Transverse colon (tissue), 4 donors: ENCODE results near the gene EVPL. TPM values are rescaled to one million over a fixed set of nuclear protein-coding genes. Genes with fewer than 3 reads are reported as not detected.

ENCODE experiments used
- DNase-seq: peaks from one replicate; pipeline ENCODE4 v3.0.0-alpha.2; 2019
- H3K27ac ChIP-seq, 4 donors: fragments of 200-600 bp; sonication (generic); 2 replicates each; pipeline ENCODE4 v1.5.1; 2016 to 2018; ENCODE audit warnings: inconsistent platforms in 4 of 4
- H3K27me3 ChIP-seq: fragments of 200-600 bp; sonication (generic); 2 replicates; pipeline ENCODE4 v1.5.1; 2017; ENCODE audit warnings: inconsistent platforms
- H3K36me3 ChIP-seq, 4 donors: fragments of 200-600 bp; sonication (generic); 2 replicates each; pipeline ENCODE4 v1.5.1; 2017 to 2019; ENCODE audit warnings: inconsistent platforms in 4 of 4
- H3K4me1 ChIP-seq, 4 donors: fragments of 200-600 bp; sonication (generic); 2 replicates each; pipeline ENCODE4 v1.5.1; 2017 to 2020; ENCODE audit warnings: inconsistent platforms in 4 of 4
- H3K4me3 ChIP-seq, 4 donors: fragments of 200-600 bp; sonication (generic); 1 replicate in 1 of 4; 2 replicates in 3 of 4; pipeline versions ENCODE4 v1.5.1 to v1.6.1; 2017 to 2019; ENCODE audit warnings: inconsistent platforms in 4 of 4
- H3K9me3 ChIP-seq, 2 donors: fragments of 200-600 bp; sonication (generic); 2 replicates each; pipeline ENCODE4 v1.5.1; 2017 to 2019; ENCODE audit warnings: inconsistent platforms in 2 of 2
- CTCF ChIP-seq, 5 experiments: fragments of 200-600 bp in 3 of 5; fragments of 450-650 bp in 2 of 5; sonication (generic) in 3 of 5; IDR thresholded peaks; 1 replicate in 2 of 5; 2 replicates in 3 of 5; pipeline ENCODE4 v1.5.1; 2016 to 2017; ENCODE audit warnings: antibody characterized with exemption in 5 of 5, inconsistent platforms in 3 of 5, mild to moderate bottlenecking in 2 of 5, moderate library complexity in 1 of 5
- EP300 ChIP-seq: sonication (generic); formaldehyde crosslinking; IDR thresholded peaks from one replicate; pipeline ENCODE4 v1.6.1; 2017; ENCODE audit warnings: antibody characterized with exemption, low read depth
- POLR2A ChIP-seq: fragments of 450-650 bp; IDR thresholded peaks from one replicate; pipeline ENCODE4 v1.6.1; 2016; ENCODE audit warnings: antibody characterized with exemption, mild to moderate bottlenecking, moderate library complexity
- POLR2AphosphoS5 ChIP-seq, 3 donors: sonication (generic); formaldehyde crosslinking; IDR thresholded peaks; one replicate each; pipeline ENCODE4 v1.6.1; 2016; ENCODE audit warnings: antibody characterized with exemption in 3 of 3
- WGBS, 2 donors: methylation state at CpG; one replicate each; pipeline ENCODE4 v1.1.5; 2018; ENCODE audit warnings: low coverage in 1 of 2; 5-methylcytosine and 5-hydroxymethylcytosine counted together
- in situ Hi-C, 4 donors: fragments of 200-750 bp; cut with MboI; loops; one replicate each; pipeline versions ENCODE4 v1.15.0 to v1.15.1; 2017; ENCODE audit warnings: low sequenced_read_pairs in 3 of 4, low pct_ligation_motif_present in 1 of 4, low pct_unique_long_range_greater_than_20kb in 1 of 4
- intact Hi-C: fragments of 100-400 bp; cut with DNase I; formaldehyde crosslinking; loops from one replicate; pipeline ENCODE4 v1.15.1; 2023; ENCODE audit warnings: low total_unique reads
- total RNA-seq, 4 donors: library from RNA; depleted of rRNA; stranded (reverse); fragments of >200 nt; gene quantifications; one replicate each; pipeline ENCODE4 v1.1.0, GENCODE V29; 2016

Gene EVPL
- total RNA-seq, 4 donors from 2014 or later, result 17.1 to 23.7 (median 20.6) TPM

GRCh38 chr17:76009447-76009846, 17.7 kb downstream of the EVPL start:
- 94 to 100% methylated on average over 9 to 20 of the region's 20 CpGs for WGBS, 2 donors
- DNase-seq, result no peak
- Histone ChIP-seq H3K9me3 (no peaks in the 10 kb centered on the region), H3K36me3 (no peaks in the 10 kb centered on the region), H3K4me3 (no peak overlapping the region), H3K4me1 (peaks cover 0 to 18% (median 4%) of the 10 kb centered on the region in 4 donors), H3K27ac (no peak overlapping the region), H3K27me3 (no peaks in the 10 kb centered on the region)
- intact Hi-C loops (no loop called here), in situ Hi-C loops (loop anchor here in 2 of 4 donors (5.0 to 25.0 kb wide), 3 partner anchors 95 to 278 kb away; no protein-coding TSS in a partner anchor)
- TF ChIP-seq EP300 (no peak), POLR2AphosphoS5 (IDR thresholded peaks at IDR 0.05) (no peak), CTCF (IDR thresholded peaks at IDR 0.05) (no peak), POLR2A (no peak)

- no peaks in the 10 kb centered on the region for H3K36me3 ChIP-seq
Measured at GRCh38 chr17:76008630-76009425, 18.3 kb downstream of the EVPL start.

GRCh38 chr17:76008208-76008607, 18.9 kb downstream of the EVPL start:
- H3K27me3 ChIP-seq, result no peaks in the 10 kb centered on the region
- no peak overlapping the region for H3K27ac ChIP-seq
- WGBS, 2 donors, result 91 to 100% methylated on average over 6 to 36 of the region's 36 CpGs
- intact Hi-C loops (no loop called here), in situ Hi-C loops (loop anchor here in 2 of 4 donors (5.0 to 25.0 kb wide), 3 partner anchors 93 to 279 kb away; no protein-coding TSS in a partner anchor)
- no peak overlapping the region for H3K4me3 ChIP-seq
- H3K4me1 ChIP-seq, result peaks cover 0 to 25% (median 8%) of the 10 kb centered on the region in 4 donors
- TF ChIP-seq CTCF (IDR thresholded peaks at IDR 0.05), result no peak
- TF ChIP-seq POLR2AphosphoS5 (IDR thresholded peaks at IDR 0.05), result no peak
- no peak for TF ChIP-seq EP300
- no peak for TF ChIP-seq POLR2A
- no peak for DNase-seq
- no peaks in the 10 kb centered on the region for H3K36me3 ChIP-seq
- no peaks in the 10 kb centered on the region for H3K9me3 ChIP-seq

More at GRCh38 chr17:76008630-76009425, 18.3 kb downstream of the EVPL start:
- TF ChIP-seq EP300 (no peak), CTCF (IDR thresholded peaks at IDR 0.05) (no peak), POLR2AphosphoS5 (IDR thresholded peaks at IDR 0.05) (no peak), POLR2A (no peak)
- in situ Hi-C loops (loop anchor here in 2 of 4 donors (5.0 to 25.0 kb wide), 3 partner anchors 94 to 278 kb away; no protein-coding TSS in a partner anchor), intact Hi-C loops (no loop called here)
- Histone ChIP-seq H3K4me1 (peaks cover 0 to 19% (median 4%) of the 10 kb centered on the region in 4 donors), H3K9me3 (no peaks in the 10 kb centered on the region), H3K27me3 (no peaks in the 10 kb centered on the region), H3K4me3 (no peak overlapping the region), H3K27ac (no peak overlapping the region)
- no peak for DNase-seq
- WGBS, 2 donors, result 94 to 96% methylated on average over 16 to 56 of the region's 56 CpGs

- Histone ChIP-seq H3K9me3 (no peaks in the 10 kb centered on the region), H3K27ac (no peak overlapping the region), H3K4me1 (peaks cover 0 to 29% (median 11%) of the 10 kb centered on the region in 4 donors), H3K36me3 (no peaks in the 10 kb centered on the region), H3K4me3 (no peak overlapping the region), H3K27me3 (no peaks in the 10 kb centered on the region)
- 91% methylated on average over 12 of the region's 16 CpGs; no CpG with 5 or more reads in 1 of the 2 donors for WGBS, 2 donors
- TF ChIP-seq CTCF (IDR thresholded peaks at IDR 0.05), result no peak
- no peak for TF ChIP-seq POLR2AphosphoS5 (IDR thresholded peaks at IDR 0.05)
- TF ChIP-seq POLR2A, result no peak
- no peak for TF ChIP-seq EP300
- DNase-seq, result no peak
- intact Hi-C loops, result no loop called here
- in situ Hi-C loops, result loop anchor here in 2 of 4 donors (5.0 to 25.0 kb wide), 3 partner anchors 93 to 279 kb away; no protein-coding TSS in a partner anchor
Measured at GRCh38 chr17:76007850-76008165, 19.3 kb downstream of the EVPL start.
